NCI-H345 (cell line): ENCODE results near the gene PRPS1.
A peak's percentile ranks its signal among the peaks of the same experiment; 100 is the strongest.
"Not testable (repeated sequence)": the region's sequence is repeated elsewhere in the genome, so short reads cannot be mapped to it uniquely, and the experiment has no call there.

ENCODE experiments used
- DNase-seq: peaks from one replicate; lab custom pipeline; 2025; lab: John Stamatoyannopoulos, UW

Gene PRPS1

DNA sequence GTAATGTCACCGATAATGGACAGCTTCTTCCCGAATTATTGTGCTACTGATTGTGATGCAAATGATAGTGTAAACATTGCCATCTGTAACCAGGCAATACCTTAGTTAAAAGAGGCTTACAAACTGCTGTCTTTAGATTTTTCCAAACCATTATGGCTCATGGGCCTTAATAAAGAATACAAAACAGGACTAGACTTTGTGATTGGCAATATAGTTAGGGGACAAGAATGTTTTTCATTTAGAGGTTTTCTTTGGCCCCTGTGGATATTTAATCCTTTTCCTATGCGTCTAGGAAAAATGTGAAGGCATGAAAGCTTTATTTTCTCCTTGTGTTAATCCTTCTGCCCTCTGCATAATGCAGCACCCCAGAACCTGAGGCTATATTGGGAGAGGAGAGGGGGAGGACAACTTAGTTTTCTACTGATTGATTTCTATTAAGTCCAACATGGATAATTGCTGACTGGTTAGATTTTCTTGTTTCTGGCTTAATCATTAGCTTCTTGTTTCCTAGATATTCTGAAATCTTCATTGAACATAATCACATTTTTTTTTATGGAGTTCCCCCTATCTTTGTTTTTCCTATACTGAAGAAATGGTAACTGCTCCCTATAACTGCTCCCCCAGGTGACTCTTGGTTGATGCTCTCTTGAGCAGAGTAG is 1.9 kb downstream of the PRPS1 start:
- no peak for DNase-seq

DNA sequence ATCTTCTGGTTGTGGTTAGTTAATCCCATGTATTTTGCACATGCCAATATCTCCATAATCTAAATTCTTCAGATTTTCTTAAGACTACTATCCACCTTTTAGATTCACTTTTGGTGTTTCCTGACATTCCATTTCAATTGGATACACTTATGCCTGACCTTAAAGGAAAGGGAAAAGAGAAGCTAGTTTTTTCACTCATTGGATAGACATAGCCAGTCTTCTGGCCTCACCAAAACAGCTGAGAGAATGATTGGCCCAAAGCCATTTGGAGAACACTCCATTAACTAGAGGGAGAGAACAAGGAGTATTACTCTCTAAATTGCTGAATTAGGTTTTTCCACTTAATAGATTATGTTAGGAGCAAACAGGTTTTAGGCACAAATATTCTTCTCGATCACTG is 4.0 kb downstream of the PRPS1 start:
- DNase-seq = no peak

DNA sequence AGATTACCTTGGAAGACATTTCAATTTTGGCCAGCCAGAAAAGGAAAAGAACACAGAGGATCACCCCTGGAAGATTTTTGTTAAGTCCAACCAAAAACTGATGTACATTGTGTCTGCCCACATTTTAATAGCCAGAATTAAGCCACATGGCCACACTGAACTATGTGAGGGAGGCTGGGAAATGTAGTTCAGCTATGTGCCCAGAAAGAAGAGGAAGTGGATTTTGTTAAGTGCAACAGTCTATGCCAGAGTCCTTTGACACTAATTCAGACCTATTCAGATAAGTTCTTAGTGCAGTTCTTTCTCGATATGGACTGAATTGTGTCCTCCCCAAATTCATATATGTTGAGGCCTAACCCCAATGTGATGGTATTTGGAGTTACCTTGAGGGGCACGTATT is 18.4 kb downstream of the PRPS1 start:
- DNase-seq = no peak

DNA sequence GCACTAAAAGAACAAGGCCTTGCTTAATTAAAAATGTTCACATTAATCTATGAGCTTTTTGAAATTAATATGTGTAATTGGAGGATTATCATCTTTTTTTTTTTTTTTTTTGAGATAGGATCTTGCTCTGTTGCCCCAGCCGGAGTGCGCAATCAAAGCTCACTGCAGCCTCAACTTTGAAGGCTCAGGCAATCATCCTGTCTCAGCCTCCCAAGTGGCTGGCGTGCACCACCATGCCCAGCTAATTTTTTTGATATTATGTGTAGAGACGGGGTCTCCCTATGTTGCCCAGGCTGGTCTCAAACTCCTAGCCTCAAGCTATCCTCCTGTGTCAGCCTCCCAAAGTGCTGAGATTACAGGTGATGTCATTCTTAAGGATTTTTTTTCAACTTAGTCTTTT is 20.0 kb downstream of the PRPS1 start:
- DNase-seq = no peak

DNA sequence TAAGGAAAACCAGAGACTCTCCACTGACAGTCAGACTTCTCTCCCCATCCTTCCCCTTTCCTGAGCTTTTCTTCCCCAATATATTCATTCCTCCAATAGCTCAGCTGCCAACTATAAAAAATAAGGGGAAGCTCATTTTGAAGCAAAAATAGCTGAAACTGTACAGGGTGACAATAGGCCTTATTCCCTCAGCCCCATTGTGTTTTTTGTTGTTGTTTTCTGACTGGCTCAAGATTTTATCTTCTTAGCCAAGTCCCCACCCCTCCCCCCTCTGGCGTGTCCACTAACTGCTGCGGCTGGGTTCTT is 26.2 kb downstream of the PRPS1 start:
- no peak for DNase-seq

DNA sequence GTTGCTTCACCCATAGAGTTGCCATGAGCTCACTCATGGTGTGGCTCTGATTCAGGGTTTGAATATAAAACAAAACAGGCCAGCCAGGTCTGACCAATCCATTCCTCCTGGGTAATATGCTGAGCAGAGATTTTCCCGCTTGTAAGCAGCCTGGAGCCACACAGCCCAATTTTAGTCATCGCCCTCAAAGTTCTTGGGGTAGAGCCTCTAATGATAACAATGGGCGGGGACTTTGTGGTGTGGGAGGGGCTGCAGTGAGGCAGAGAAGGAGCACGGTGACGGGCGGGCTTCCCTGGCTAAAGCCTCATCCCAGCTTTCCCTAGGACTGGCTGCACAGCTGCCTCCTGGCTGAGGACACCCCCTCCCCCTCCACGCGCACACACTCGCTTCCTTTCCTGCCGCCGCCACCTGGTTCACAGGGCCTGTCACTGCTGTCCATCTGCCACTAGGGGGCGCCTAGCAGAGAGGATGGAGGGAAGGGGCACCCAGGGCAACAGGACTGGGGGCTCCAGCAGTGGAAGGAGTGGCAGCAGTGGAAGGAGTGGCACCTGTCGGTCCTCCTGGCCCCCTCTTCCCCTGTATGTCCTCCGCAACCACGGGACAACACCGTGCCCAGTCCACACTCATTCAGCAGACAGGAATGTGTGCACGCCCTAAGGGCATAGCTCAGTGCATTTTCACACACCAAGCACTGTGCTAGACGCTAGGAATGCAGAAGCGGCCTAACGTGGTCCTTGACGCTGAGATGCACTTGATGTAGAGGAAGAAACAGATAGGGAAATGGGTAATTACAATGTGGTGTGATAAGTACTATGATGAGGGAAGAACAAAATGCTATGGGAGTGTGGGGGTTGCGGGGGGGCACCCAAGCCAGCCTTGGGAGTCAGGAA is 26.8 kb downstream of the PRPS1 start:
- peak; percentile 17 for DNase-seq

DNA sequence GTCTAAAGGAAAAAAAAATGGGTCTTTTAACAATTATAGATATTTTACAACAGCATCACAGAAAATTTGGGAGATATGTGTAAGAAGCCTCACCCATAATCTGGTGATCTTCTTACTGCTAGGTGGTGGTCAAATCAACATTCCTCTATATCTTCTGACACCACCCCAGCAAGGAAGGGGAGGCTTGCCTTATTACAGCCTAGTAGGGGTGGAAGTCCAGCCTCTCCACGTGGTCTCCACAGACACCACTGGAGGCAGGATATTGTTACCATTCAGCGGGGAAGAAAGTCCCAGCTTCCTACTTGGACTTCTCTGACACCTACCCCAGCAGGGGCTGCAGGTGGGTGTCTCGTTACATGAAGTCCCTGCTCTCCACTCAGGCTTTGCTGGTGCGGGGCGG is 28.7 kb downstream of the PRPS1 start:
- DNase-seq = no peak

DNA sequence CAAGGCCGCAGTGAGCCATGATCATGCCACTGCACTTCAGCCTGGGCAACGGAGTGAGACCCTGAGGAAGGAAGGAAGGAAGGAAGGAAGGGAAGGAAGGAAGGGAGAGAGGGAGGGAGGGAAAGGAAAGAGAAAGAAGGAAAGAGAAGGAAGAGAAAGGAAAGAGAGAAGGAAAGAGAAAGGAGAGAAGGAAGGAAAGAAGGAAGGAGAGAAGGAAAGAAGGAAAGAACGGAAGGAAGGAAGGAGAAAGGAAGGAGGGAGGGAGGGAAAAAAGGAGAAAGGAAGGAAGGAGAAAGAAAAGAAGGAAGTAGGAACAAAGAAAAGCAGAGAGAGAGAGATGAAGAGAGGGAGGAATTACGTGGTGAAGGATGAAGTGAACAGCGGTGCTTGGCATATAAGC is 30.4 kb downstream of the PRPS1 start:
- DNase-seq = no peak

DNA sequence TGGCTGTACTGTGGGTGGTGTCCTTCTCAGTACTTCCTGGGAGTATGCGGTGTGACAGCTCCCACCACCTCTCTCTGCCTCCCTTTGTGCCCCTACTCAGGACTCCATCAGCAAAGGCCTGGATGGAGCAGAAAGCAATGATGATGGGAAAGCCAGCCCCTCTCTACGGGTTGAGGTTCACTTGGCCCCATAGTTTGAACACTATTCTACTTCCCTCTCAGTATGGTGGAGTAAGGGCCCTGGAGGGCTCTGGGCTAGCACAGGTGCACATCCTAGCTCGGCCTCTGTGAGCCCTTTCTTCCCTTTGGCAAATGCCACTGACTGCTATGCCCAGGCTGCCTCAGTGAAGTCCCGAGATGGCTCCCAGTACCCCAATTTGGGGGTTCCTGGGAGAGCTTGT is 31.0 kb downstream of the PRPS1 start:
- no peak for DNase-seq

DNA sequence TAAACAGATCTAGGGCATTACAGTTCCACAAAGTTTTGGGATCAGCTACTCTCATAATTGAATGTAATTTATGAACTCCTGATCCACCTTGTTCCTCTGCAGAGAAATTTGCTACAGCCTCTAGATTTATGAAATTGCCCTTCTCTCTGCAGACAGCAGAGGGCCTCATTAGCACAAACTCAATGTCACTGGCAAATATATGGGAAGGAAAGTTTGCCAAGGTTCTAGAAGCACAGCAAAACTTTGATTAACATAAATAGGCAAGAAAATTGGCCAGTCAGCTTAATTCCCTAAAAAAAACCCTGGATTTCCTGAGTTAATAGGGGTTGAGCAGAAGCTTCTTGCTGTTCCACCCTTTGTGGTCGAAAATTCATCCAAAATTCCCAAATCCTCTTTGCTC is 31.5 kb downstream of the PRPS1 start:
- peak; percentile 21 for DNase-seq

DNA sequence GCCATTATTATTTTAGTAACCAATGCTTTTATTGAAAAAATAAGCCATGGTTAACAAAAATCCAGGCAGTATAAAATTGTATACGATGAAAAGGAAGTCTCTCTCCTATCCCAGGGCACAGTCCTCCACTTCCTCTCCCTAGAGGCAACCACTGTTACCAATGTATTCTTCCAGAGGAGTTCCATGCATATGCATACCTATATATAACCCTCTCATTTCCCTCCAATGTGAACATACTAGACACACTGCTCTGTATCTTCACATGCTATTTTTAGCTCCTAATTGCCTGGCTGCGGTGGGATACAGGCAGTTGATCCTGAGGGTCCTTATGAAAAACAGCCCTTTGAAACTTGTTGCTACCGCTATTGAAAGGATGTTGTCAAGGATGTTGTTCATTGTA is 33.8 kb downstream of the PRPS1 start:
- DNase-seq = no peak

DNA sequence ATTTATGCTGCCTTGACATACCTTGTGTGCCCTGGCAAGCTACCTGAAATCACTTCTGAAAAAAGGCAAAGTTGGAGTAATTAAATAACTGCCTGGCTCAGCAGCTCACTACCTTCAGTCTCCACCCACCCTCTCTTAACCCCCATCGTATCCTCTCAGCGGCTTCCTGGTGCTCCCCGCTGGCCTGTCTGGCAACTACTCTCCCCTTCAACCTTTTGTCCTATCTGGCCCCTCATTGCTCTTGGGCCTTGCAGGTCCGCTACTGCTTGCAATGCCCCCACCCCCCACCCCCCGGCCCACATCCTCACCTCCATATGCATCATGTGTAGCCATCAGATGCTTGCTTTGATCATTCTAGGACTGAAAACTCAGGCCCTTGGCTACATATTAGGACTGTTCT is 34.5 kb downstream of the PRPS1 start:
- no peak for DNase-seq

DNA sequence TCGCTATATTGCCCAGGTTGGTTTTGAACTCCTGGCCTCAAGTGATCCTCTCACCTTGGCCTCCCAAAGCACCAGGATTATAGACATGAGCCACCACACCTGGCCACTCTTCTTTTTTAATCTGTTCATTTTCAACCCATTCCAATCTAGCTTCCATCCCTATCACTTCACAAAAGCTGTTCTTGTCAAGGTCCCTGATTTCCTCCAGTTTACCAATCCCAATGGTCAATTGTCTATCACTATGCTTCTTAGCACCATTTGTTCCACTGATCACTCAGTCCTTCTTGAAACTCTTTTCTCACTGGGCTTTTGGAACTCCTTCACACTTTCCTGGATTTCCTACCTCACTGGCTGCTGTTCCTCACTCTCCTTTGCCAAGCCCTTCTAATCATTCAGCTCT is 38.6 kb downstream of the PRPS1 start:
- no peak for DNase-seq

DNA sequence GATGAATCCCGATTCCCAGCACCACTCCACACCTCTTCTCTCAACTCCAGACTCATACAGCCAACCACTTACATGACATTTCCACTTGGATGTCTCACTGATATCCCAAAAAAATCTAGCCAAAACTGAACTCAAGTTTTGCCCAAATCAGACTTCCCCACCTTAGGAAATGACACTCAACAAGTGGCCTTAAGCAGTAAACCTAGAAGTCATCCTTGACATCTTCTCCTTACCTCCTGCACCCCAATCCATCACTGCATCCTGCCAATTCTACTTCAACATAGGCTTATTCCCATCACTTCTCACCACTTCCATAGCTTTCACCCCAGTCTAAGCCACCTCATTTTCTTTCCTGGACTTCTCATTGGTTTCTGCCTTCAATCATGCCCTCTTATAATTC is 39.1 kb downstream of the PRPS1 start:
- no peak for DNase-seq

DNA sequence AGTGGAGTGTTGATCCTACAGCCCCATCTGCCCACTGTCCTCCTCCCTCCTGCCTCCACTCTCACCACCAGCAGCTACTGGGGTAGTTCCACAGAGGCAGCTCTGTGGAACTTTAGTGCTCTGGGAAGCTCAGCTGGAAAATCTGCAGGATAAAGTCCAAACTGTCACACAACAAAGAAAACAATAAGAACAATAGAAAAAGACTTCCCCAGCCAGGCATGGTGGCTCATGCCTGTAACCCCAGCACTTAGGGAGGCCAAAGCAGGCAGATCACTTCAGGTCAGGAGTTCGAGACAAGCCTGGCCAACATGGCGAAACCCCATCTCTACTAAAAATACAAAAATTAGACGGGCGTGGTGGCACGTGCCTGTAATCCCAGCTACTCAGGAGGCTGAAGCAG is 40.4 kb downstream of the PRPS1 start:
- not testable (repeated sequence) for DNase-seq

DNA sequence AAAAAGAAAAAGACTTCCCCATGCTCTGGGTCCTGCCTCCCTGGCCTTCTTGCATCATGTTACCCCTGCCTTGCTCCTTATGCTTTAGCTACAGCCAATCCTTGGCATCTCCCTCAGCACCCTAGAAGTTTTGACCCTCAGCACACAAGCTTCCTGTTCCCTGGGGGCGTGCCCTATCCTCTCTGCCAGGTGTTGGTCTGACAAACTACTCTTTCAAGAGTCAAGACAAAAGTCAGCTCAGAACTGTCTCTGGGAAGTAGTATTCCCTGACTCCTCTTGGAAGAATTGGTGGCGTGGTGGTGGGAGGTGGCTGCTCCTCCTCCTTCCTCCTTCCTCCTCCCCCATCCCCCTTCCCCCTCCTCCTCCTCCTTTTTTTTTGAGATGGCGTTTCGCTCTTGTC is 41.0 kb downstream of the PRPS1 start:
- DNase-seq = no peak

DNA sequence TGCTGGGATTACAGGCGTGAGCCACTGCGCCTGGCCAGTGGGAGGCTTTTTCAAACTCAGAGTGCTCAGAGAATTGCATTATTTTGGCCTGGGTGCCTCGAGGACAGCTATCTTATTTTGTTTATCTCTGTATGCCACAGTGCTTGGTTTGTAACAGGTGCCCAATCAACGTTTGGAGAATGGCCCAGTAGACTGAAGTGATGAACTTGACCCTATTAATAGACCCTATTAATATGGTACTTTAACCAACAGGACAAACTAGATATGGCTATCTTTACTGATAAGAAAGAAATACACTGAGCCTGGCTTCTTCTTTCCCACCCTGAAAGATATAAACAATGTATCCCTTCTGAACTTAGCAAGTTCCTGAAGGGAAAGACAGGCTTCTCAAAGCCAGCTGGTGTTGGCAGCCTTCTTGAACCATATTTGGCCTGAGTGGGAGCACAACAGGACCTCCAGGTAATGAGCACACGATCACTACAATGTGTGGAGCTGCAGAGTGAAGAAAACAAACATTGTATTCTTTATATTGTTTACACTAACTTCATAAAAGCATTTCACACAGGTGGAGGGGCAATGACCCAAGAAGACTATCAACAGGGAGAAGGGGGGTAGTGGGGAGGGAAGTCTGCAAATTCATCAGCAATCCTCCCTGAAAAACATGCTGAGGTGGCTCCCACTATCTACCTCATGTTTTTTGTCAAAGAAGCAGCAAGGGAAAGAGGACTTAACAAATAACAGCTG is 41.7 kb downstream of the PRPS1 start:
- DNase-seq = peak; percentile 34

DNA sequence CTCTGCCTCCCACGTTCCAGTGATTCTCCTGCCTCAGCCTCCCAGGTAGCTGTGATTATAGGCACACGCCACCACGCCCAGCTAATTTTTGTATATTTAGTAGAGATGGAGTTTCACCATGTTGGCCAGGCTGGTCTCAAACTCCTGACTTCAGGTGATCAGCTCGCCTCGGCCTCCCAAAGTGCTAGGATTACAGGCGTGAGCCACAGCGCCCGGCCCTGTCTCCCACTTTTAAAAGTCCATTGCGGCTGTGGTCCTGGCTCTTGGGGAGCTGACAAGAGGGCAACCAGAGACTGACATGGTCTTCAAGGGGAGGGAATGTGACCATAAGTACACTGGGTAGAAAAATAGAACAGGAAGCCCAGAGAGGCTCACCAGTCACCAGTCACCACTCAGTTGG is 42.9 kb downstream of the PRPS1 start:
- not testable (repeated sequence) for DNase-seq

DNA sequence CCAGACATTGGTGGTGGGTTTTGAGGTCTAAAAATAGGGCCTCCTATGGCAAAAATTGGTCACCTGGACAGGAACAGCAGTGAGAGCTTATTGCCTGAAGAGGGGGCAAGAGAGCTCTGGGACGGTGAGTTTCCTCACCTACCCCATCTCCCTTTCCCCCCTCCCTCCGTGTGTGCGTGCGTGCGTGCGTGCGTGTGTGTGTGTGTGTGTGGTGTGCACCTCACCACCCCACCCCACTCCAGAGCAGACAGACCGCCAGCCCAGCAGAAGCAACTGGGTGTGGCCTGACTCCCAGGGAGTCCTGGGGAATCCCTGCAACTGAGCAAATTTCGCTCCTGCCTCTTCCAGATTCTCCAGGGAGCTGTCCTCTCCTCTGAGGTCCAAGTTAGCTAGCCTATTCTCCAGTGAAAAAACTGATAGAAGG is 44.7 kb downstream of the PRPS1 start:
- peak; percentile 54 for DNase-seq

DNA sequence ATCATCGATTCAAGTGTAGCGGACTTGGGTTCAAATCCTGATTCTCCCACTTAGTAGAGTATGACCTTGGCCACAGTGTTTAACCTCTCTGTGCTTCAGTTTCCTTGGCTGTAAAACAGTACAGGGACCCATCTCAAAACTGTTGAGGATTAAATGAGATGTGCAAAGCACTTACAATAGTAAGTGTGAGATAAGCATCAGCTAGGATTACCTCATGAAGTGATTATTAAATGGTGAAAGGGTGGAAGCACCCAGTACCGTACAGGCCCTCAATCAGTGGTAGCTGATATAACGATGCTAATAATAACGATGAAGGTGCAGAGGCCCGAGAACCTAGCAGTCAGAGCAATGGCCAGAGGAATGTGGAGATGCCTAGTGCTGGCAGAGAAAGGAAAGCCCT is 45.1 kb downstream of the PRPS1 start:
- DNase-seq = no peak

DNA sequence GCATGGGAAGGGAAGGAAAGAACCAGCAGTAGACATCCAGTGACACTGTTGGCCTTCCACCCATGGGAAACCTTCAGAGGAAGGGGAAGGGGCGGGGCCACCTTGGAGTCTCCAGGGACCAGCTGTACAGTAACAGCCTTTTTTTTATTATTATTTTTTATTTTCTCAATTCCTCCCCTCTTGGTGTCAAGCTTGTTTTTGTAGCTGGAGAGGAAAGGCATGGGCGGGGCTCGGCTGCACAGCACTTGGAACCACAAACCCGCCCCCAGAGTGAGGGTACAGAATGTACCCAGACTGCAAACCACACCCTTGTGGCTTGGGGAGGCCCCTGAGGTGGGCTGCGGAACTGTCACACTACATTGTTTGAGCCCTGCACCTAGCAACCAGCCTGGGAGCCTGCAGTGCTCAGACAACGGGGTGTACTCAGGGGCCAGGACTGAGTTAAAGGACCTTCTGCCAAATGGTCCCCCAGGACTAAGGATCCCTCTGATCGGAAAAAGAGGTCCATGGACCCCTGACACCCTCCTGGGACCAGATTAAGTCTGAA is 45.7 kb downstream of the PRPS1 start:
- no peak for DNase-seq

DNA sequence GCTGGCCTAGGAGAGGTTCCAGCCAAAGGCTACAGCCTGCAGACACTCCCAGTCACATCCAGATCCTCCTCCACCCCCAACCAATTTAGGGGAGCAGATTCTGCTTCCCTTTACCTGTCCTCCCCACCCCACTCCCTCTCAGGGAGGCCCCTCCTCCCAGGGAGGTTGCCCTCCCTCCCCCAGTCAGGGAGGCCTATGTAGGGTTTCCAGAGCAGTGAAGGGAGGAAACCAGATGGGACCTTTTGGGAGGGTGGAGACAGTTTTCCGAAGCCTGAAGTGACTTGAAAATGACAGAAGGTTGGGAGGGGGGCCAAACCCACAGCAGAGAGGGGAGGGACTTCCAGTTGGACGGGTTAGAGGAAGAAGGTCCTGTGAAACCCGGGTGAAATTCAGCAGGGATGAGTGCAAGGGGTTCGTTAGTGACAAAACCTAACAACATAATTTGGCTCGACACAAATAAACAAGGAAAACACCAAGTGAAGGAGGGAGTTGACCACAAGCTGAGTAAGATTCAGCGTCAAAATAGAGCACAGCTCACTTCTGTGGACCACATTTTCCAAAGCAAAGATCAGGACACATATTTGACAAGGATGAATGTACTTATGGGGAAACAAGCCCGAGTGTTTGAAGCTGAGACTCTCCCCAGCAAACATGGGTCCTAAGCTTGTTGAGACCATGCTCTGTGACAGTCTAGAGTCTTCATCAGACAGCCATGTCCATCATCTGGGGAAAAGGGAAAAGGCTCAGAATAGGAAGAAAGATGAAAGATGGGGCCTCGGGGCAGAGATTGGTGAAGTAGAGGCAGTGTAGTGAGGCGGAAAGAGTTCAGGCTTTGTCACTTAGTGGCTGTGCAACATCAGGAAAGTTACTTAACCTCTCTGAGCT is 46.4 kb downstream of the PRPS1 start:
- DNase-seq = no peak
